ENCODE data around the gene ZNF638.
A peak's percentile ranks its signal among the peaks of the same experiment; 100 is the strongest.
"Not testable (repeated sequence)": the region's sequence is repeated elsewhere in the genome, so short reads cannot be mapped to it uniquely, and the experiment has no call there.

ZNF638 gene

GRCh38 chr2:71292159-71292558 lies 39.4 kb upstream of the ZNF638 start:
- no peak for DNase-seq (ENCODE audit: insufficient read length, low spot score)
- FAIRE-seq, result no peak
- TF ChIP-seq, protein P1, sequence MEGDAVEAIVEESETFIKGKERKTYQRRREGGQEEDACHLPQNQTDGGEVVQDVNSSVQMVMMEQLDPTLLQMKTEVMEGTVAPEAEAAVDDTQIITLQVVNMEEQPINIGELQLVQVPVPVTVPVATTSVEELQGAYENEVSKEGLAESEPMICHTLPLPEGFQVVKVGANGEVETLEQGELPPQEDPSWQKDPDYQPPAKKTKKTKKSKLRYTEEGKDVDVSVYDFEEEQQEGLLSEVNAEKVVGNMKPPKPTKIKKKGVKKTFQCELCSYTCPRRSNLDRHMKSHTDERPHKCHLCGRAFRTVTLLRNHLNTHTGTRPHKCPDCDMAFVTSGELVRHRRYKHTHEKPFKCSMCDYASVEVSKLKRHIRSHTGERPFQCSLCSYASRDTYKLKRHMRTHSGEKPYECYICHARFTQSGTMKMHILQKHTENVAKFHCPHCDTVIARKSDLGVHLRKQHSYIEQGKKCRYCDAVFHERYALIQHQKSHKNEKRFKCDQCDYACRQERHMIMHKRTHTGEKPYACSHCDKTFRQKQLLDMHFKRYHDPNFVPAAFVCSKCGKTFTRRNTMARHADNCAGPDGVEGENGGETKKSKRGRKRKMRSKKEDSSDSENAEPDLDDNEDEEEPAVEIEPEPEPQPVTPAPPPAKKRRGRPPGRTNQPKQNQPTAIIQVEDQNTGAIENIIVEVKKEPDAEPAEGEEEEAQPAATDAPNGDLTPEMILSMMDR (IDR thresholded peaks at IDR 0.05; ENCODE audit: insufficient read depth, missing control alignments), result no peak

DNA sequence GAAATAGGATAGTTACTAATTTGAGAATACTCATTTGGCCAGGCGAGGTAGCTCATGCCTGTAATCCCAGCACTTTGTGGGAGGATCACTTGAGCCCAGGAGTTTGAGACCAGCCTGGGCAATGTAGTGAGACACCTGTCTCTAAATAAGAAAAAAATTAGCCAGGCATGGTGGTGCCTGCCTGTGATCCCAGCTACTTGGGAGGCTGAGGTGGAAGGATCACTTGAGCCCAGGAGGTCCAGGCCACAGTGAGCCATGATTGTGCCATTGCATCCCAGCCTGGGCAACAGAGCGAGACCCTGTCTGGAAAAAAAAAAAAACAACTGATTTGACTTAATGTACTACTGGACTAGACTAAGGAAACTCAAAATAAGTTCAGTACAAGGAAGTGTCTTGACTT lies 32.7 kb upstream of the ZNF638 start:
- no peak for DNase-seq (ENCODE audit: insufficient read length, low spot score)

DNA sequence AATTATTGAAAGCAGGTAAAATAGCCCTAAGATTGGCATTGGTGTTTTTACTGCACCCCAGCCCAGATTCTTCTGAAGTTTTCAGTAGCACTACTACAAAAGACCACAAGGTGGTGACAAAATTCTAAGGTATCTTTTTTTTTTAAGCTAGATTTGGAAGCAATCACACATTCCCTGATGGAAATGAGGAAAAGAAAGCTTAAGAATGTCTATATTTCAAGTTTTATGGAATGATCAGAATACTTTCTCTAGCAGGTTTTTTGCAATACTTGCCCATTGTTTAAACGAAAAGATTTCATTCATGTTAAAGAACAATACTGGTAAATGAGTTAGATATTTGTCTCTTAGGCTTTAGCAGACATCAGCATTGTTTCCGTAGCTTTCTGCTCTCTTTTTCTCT lies 32.1 kb upstream of the ZNF638 start:
- FAIRE-seq, result peak; percentile 75
- TF ChIP-seq, protein P1 (IDR thresholded peaks at IDR 0.05; ENCODE audit: insufficient read depth, missing control alignments), result peak; percentile 62
- DNase-seq (ENCODE audit: insufficient read length, low spot score), result no peak

More for the DNA sequence above, 32.7 kb upstream of the ZNF638 start:
- FAIRE-seq, result no peak
- TF ChIP-seq, protein P1 (IDR thresholded peaks at IDR 0.05; ENCODE audit: insufficient read depth, missing control alignments), result no peak

GRCh38 chr2:71303849-71304248 lies 27.7 kb upstream of the ZNF638 start:
- no peak for FAIRE-seq

GRCh38 chr2:71306762-71307161 lies 24.8 kb upstream of the ZNF638 start:
- TF ChIP-seq, protein P1 (IDR thresholded peaks at IDR 0.05; ENCODE audit: insufficient read depth, missing control alignments), result no peak
- FAIRE-seq, result no peak
- no peak for DNase-seq (ENCODE audit: insufficient read length, low spot score)

More at GRCh38 chr2:71303849-71304248, 27.7 kb upstream of the ZNF638 start:
- no peak for DNase-seq (ENCODE audit: insufficient read length, low spot score)
- TF ChIP-seq, protein P1 (IDR thresholded peaks at IDR 0.05; ENCODE audit: insufficient read depth, missing control alignments), result no peak

- TF ChIP-seq, protein P1 (IDR thresholded peaks at IDR 0.05; ENCODE audit: insufficient read depth, missing control alignments), result no peak
- FAIRE-seq (no peak), DNase-seq (ENCODE audit: insufficient read length, low spot score) (no peak)
These were observed 18.4 kb upstream of the ZNF638 start for GRCh38 chr2:71313016-71313766.

- DNase-seq (ENCODE audit: insufficient read length, low spot score), result no peak
- FAIRE-seq, result no peak
- TF ChIP-seq, protein P1 (IDR thresholded peaks at IDR 0.05; ENCODE audit: insufficient read depth, missing control alignments), result no peak
These were observed 14.5 kb upstream of the ZNF638 start for GRCh38 chr2:71317060-71317459.

DNA sequence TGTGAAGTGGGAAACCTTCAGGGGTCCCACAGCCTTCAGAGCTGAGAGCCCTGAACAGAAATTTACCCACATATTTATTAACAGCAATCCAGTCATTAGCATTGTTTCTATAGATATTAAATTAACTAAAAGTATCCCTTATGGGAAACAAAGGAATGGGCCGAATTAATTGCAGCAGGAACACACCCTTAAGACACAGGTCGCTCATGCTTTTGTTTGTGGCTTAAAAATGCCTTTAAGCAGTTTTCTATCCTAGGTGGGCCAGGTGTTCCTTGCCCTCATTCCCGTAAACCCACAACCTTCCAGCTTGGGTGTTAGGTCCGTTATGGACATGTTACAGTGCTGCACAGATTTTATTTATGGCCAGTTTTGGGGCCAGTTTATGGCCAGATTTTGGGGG lies 13.7 kb upstream of the ZNF638 start:
- FAIRE-seq; DNase-seq (ENCODE audit: insufficient read length, low spot score): not testable (repeated sequence)
